ENCODE results near the gene GPR132.
"Not testable (repeated sequence)": the region's sequence is repeated elsewhere in the genome, so short reads cannot be mapped to it uniquely, and the experiment has no call there.

The GPR132 gene

GRCh38 chr14:105073720-105074600, 8.7 kb upstream of the GPR132 start:
- DNase-seq, result no peak

GRCh38 chr14:105072892-105073719, 7.9 kb upstream of the GPR132 start:
- DNase-seq, result no peak

- DNase-seq, result no peak
These were observed 7.2 kb upstream of the GPR132 start for GRCh38 chr14:105072381-105072861.

DNA sequence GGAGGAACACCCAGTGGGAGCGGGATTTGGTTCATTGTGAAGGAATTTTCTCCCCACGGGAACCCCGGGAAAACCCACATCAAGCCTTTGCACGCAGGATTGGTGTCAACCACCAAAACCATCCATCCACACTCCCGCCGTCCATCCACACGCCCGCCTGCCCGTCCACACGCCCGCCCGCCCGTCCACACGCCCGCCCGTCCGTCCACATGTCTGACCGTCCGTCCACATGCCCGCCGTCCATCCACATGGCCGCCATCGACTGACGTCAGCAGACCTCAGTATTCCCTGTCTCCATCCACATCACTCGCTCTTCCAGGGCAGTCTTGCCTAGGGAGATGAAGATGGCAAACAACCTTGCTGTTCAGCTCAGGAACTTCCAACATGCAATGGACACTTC, 6.7 kb upstream of the GPR132 start:
- no peak for DNase-seq

DNA sequence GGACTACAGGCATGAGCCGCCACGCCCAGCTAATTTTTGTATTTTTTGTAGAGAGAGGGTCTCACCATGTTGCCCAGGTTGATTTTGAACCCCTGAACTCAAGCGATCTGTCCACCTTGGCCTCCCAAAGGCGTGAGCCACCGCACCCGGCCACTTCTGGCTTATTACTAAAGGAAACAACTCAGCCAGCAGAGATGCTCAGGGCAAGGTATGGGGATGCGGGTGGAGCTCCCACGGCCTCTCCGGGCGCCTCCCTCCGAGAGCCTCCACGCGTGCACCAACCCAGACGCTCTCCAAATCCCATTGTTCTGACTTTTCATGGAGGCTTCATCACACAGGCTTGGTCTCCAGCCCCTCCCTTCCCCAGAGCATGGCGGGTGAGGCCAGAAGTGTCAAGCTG, 6.1 kb upstream of the GPR132 start:
- no peak for DNase-seq

- DNase-seq, result no peak
These were observed 5.5 kb upstream of the GPR132 start for GRCh38 chr14:105070760-105071137.

GRCh38 chr14:105069871-105070759, 4.9 kb upstream of the GPR132 start:
- no peak for DNase-seq

DNA sequence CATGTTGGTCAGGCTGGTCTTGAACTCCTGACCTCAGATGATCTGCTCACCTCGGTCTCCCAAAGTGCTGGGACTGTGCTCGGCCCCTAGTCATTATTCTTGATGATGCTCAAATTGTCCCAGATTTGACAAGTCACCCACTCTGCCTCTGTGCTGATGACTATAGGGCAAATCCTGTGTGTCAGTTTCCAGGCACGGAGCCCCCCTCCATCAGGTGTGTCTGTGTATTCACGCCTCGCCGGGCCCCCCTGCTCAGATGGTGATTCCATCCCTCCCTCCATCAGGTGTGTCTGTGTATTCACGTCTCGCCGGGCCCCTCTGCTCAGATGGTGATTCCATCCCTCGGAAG, 4.3 kb upstream of the GPR132 start:
- no peak for DNase-seq

- DNase-seq, result no peak
These were observed 3.6 kb upstream of the GPR132 start for GRCh38 chr14:105068818-105069217.

DNA sequence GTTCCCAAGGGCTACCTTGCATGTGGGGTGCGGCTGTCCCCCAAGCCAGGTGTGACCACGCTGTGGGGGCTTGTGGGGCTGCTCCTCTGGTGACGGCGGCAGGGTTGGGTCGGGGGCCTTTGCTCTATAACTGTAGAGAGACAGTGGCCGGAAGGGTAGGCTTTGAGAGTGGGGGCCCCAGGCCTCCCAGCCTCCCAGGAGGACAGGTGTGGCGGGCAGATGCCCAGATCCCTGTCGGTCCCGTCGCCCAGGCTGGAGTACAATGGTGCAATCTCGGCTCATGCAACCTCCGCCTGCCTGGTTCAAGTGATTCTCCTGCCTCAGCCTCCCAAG, 2.7 kb upstream of the GPR132 start:
- DNase-seq, result no peak

DNA sequence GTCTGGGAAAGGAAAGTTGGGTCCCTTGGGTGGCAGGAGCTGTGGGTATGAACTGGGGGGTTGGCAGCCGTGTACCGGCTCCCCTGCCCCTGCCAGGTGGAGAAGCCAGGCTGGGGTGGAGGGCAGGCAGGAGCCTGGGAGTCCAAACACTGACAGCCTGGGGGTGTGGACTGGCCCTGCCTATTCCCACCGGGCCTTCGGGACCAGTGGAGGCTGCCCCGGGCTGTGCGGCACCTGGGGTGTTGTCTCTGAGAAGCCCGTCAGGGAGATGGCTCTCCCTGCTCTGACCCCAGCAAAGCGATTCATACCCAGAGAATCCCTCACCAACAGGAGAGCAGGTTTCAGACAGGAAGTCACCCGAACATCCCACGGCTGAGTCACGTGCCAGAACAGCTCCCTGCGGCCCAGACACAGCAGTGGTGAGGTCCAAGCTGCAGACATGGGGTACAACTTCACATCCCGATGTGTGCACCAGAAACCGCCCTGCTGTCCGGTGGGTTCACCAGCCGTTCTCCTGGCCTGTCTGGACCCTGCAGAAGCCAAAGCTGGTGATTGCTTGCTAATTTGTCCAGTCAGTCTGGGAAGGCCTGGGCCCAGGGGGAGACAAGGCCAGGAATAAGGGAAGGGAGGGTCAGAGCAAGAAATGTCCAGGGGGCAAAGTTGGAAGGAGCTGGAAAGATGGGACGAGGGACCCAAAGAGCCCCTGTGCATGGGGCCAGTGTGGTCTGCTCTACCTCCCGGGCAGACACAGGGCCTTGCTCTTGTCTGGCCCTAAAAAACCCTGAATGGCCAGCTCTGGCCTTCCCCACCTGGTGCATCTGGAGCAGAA, 2.1 kb upstream of the GPR132 start:
- DNase-seq, result peak; percentile 14

- DNase-seq, result no peak
These were observed 1.2 kb upstream of the GPR132 start for GRCh38 chr14:105066240-105067071.

DNA sequence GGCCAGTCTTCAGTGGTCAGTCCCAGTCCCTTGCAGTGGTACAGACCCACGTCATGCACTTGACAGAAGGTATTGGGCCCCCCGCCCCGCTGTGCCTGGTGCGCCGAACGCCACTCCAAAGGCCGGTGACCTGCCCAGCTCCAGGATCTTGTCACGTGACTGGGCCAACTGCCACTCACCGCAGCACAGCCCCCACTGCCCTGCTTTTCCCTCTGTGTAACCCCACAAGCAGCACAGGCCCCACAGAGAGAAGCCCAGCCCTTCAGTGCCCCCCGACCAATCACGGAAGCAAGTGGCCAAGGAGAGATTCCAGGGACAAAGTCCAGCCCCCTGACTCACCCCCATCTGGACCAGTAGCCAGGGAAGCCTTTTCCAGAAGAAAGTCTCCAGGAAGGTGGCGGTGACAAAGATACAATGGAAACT, 498 bp downstream of the GPR132 start:
- DNase-seq, result no peak

- DNase-seq, result no peak
These were observed 1.2 kb downstream of the GPR132 start for GRCh38 chr14:105064001-105064400.

DNA sequence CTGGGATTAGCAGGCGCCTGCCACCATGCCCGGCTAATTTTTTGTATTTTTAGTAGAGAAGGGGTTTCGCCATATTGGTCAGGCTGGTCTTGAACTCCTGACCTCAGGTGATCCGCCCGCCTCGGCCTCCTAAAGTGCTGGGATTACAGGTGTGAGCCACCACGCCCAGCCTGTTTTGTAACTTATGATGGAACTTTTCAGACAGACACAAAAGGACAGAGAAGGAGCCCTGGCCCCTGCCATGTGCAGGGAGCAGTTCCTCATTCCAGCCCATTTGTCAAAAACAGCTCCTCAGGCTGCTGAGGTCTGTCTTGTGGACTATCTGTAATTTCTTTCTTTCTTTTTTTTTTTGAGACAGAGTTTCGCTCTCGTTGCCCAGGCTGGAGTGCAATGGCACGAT, 1.7 kb downstream of the GPR132 start:
- not testable (repeated sequence) for DNase-seq

DNA sequence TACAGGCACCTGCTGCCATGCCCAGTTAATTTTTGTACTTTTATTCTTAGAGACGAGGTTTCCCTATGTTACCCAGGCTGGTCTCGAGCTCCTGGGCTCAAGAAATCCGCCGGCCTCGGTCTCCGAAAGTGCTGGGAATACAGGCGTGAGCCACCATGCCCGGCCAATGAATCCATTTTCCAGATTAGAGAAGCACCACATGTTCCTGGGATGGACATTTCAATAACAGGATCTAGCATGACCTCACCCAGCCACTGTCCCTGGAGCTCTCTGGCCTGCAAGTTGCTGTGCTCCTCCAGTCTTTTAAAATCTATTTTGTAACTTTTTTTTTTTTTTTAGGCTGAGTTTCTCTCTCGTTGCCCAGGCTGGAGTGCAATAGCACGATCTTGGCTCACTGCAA, 2.2 kb downstream of the GPR132 start:
- no peak for DNase-seq

GRCh38 chr14:105062048-105062433, 3.2 kb downstream of the GPR132 start:
- DNase-seq, result no peak

DNA sequence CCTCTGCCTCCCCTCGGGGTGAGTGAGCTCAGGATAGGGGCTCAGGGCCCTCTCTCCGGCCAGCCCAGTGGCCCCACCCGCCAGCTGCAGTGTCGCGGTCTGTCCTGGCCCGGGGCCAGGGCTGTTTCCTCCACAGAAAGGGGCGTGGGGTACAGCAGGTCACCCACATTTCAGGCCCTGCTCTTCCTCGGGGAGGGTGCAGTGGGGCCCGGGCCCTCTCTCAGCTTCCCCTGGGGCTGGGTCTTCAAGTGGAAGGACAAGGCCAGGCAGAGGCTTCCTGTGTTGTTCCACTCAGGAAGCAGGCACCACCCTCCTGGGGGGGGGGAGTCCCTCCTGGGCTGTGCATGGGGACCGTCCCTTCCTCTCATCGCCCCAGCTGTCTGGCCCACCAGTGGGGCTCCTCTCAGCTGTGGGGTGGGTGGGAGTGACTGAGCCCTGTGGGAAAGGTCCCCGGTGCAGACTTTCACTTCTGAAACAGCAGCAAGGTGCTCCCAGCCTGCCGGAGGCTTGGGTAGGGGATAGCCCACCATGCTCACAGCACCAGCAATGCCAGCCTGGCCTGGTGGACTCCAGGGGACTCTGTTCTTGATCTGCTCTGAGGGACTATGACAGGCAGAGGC, 3.7 kb downstream of the GPR132 start:
- DNase-seq, result no peak

- DNase-seq, result no peak
These were observed 4.3 kb downstream of the GPR132 start for GRCh38 chr14:105060751-105061427.

- DNase-seq, result no peak
These were observed 5.2 kb downstream of the GPR132 start for GRCh38 chr14:105059925-105060565.
